Fibroblast of lung (primary cell): ENCODE measurements around the gene KRT39. TPM values are rescaled to one million over a fixed set of nuclear protein-coding genes. Genes with fewer than 3 reads are reported as not detected.

Source experiments
- DNase-seq, 2 donors: peaks; one replicate each; pipeline versions ENCODE4 v3.0.0 to v3.0.0-alpha.2; 2010; ENCODE audit warnings: low read depth in 2 of 2
- H2AFZ ChIP-seq: 2 replicates; pipeline ENCODE4 v1.5.1; 2012; ENCODE audit warnings: low read length, control low read depth, inconsistent platforms
- H3K27ac ChIP-seq: 2 replicates; pipeline ENCODE4 v1.5.1; 2011; ENCODE audit warnings: low read length, control low read depth; ENCODE audit not compliant: insufficient read depth
- H3K27me3 ChIP-seq: 2 replicates; pipeline ENCODE4 v1.5.1; 2011; ENCODE audit warnings: mild to moderate bottlenecking, low read length; ENCODE audit not compliant: control insufficient read depth, insufficient read depth
- H3K36me3 ChIP-seq: 2 replicates; pipeline ENCODE4 v1.5.1; 2011; ENCODE audit warnings: low read length; ENCODE audit not compliant: control insufficient read depth, insufficient read depth
- H3K4me1 ChIP-seq: 2 replicates; pipeline ENCODE4 v1.5.1; 2011; ENCODE audit warnings: low read length; ENCODE audit not compliant: control insufficient read depth, insufficient read depth; ENCODE audit errors: extremely low read depth
- H3K4me2 ChIP-seq: 2 replicates; pipeline ENCODE4 v1.5.1; 2011; ENCODE audit warnings: low read length, control low read depth; ENCODE audit not compliant: insufficient read depth; ENCODE audit errors: extremely low read depth
- H3K4me3 ChIP-seq, 4 experiments: fragments of 200-600 bp in 1 of 4; sonication (generic) in 1 of 4; replicated peaks in 1 of 4; 2 replicates each; pipeline ENCODE4 v1.5.1; 2011 to 2016; ENCODE audit warnings: low read length in 4 of 4, low read depth in 3 of 4, mild to moderate bottlenecking in 3 of 4, control low read depth in 2 of 4, inconsistent platforms in 1 of 4, mixed read lengths in 1 of 4; ENCODE audit not compliant: insufficient read depth in 1 of 4; ENCODE audit errors: control extremely low read depth in 1 of 4
- H3K79me2 ChIP-seq: 2 replicates; pipeline ENCODE4 v1.5.1; 2012; ENCODE audit warnings: mild to moderate bottlenecking, low read length, inconsistent platforms; ENCODE audit not compliant: control insufficient read depth, insufficient read depth
- H3K9ac ChIP-seq: 2 replicates; pipeline ENCODE4 v1.5.1; 2011; ENCODE audit warnings: mild to moderate bottlenecking, low read length, control low read depth; ENCODE audit not compliant: insufficient read depth
- H3K9me3 ChIP-seq: 2 replicates; pipeline ENCODE4 v1.5.1; 2012; ENCODE audit warnings: low read depth, low read length; ENCODE audit not compliant: control insufficient read depth, insufficient read depth
- H4K20me1 ChIP-seq: 2 replicates; pipeline ENCODE4 v1.5.1; 2011; ENCODE audit warnings: low read length; ENCODE audit not compliant: control insufficient read depth, insufficient read depth; ENCODE audit errors: extremely low read depth
- EZH2 ChIP-seq: IDR thresholded peaks from 2 replicates; pipeline ENCODE4 v1.5.1; 2012; ENCODE audit warnings: low read length, control low read depth, mild to moderate bottlenecking; ENCODE audit errors: missing control alignments
- polyA plus RNA-seq, 2 donors: library from polyadenylated mRNA; depleted of rRNA in 1 of 2; stranded (reverse) in 1 of 2; unstranded in 1 of 2; fragments of >200 nt; gene quantifications; 2 replicates each; pipeline ENCODE4 v1.2.1, GENCODE V29; 2011 to 2012; ENCODE audit warnings: missing spikeins in 1 of 2
- total RNA-seq: library from RNA; depleted of rRNA; stranded (reverse); fragments of >200 nt; gene quantifications from 2 replicates; pipeline ENCODE4 v1.2.1, GENCODE V29; 2014
- TF ChIP-seq, protein P1 (sequence below), 2 donors: IDR thresholded peaks in 1 of 2; conservative IDR thresholded peaks in 1 of 2; 1 replicate in 1 of 2; 2 replicates in 1 of 2; pipeline ENCODE4 v1.5.1; 2011 to 2012; ENCODE audit warnings: low read length in 2 of 2, control low read depth in 1 of 2, inconsistent platforms in 1 of 2, low read depth in 1 of 2, mild to moderate bottlenecking in 1 of 2

The KRT39 gene
- total and polyA plus RNA-seq, 2 donors (not counting 1 experiment from before 2014, with no cell fraction given): 0.22 to 0.33 TPM

GRCh38 chr17:41009936-41010335 is 43.2 kb upstream of the KRT39 start:
- no peak for DNase-seq
- TF ChIP-seq, protein P1, sequence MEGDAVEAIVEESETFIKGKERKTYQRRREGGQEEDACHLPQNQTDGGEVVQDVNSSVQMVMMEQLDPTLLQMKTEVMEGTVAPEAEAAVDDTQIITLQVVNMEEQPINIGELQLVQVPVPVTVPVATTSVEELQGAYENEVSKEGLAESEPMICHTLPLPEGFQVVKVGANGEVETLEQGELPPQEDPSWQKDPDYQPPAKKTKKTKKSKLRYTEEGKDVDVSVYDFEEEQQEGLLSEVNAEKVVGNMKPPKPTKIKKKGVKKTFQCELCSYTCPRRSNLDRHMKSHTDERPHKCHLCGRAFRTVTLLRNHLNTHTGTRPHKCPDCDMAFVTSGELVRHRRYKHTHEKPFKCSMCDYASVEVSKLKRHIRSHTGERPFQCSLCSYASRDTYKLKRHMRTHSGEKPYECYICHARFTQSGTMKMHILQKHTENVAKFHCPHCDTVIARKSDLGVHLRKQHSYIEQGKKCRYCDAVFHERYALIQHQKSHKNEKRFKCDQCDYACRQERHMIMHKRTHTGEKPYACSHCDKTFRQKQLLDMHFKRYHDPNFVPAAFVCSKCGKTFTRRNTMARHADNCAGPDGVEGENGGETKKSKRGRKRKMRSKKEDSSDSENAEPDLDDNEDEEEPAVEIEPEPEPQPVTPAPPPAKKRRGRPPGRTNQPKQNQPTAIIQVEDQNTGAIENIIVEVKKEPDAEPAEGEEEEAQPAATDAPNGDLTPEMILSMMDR (conservative IDR thresholded peaks at IDR 0.05 in 1 of 2, IDR thresholded peaks at IDR 0.05 in 1 of 2; ENCODE audit: low read depth in 1 of 2, low read length in 2 of 2): no peak
- no peak for TF ChIP-seq EZH2
- H3K4me2 ChIP-seq: no peak overlapping the region

GRCh38 chr17:41009301-41009760 is 42.6 kb upstream of the KRT39 start:
- Histone ChIP-seq H3K36me3 (no peaks in the 10 kb centered on the region), H3K9me3 (no peaks in the 10 kb centered on the region)
- TF ChIP-seq, protein P1 (conservative IDR thresholded peaks at IDR 0.05 in 1 of 2, IDR thresholded peaks at IDR 0.05 in 1 of 2; ENCODE audit: low read depth in 1 of 2, low read length in 2 of 2): no peak
- TF ChIP-seq EZH2: no peak

More at GRCh38 chr17:41009936-41010335, 43.2 kb upstream of the KRT39 start:
- no peak overlapping the region for H3K27ac ChIP-seq
- H3K4me1 ChIP-seq: peaks cover 2% of the 10 kb centered on the region
- no peak overlapping the region for H3K9ac ChIP-seq
- H3K36me3 ChIP-seq: no peaks in the 10 kb centered on the region
- no peak overlapping the region for H2AFZ ChIP-seq
- H3K79me2 ChIP-seq: no peaks in the 10 kb centered on the region
- no peaks in the 10 kb centered on the region for H3K9me3 ChIP-seq
- H4K20me1 ChIP-seq: no peaks in the 10 kb centered on the region
- no peak overlapping the region for H3K4me3 ChIP-seq
- no peaks in the 10 kb centered on the region for H3K27me3 ChIP-seq

DNA sequence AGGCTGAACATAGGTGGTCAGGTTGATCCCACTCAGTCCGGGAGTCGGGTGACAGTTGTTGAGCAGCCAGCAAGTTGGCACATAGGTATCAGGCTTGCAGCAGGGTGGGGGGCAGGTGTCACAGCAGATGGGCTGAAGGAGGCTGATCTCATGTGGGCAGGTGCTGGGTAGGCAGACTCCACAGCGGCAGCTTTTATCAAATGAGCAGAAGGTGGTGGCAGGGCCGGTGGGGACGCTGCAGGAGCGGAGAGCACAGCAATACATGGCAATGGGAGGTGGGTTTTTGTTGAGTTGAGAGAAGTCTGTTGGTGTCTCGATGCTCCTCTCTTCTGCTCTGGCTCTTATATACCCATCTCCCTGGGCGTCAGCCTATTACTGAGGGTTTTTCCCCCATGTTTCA is 42.1 kb upstream of the KRT39 start, which contains the start of gene KRTAP3-1:
TSS of gene KRTAP3-1 (minus strand) at position 318 of the 400 bp plus-strand sequence. CDS start at position 264, 54 bp downstream.
- H3K27me3 ChIP-seq: no peaks in the 10 kb centered on the region
- TF ChIP-seq, protein P1 (conservative IDR thresholded peaks at IDR 0.05 in 1 of 2, IDR thresholded peaks at IDR 0.05 in 1 of 2; ENCODE audit: low read depth in 1 of 2, low read length in 2 of 2): no peak
- TF ChIP-seq EZH2: no peak
- H3K36me3 ChIP-seq: no peaks in the 10 kb centered on the region
- H2AFZ ChIP-seq: no peak within 1 kb of the TSS
- H3K4me1 ChIP-seq: peaks cover 2% of the 10 kb centered on the region
- no peak within 1 kb of the TSS for H3K4me3 ChIP-seq
- no peak for DNase-seq
- no peaks in the 10 kb centered on the region for H4K20me1 ChIP-seq
- H3K4me2 ChIP-seq: no peak within 1 kb of the TSS
- no peaks in the 10 kb centered on the region for H3K9me3 ChIP-seq
- H3K79me2 ChIP-seq: no peaks in the 10 kb centered on the region
- H3K27ac ChIP-seq: no peak within 1 kb of the TSS
- no peak within 1 kb of the TSS for H3K9ac ChIP-seq

More at GRCh38 chr17:41009301-41009760, 42.6 kb upstream of the KRT39 start:
- no peaks in the 10 kb centered on the region for H3K27me3 ChIP-seq
- DNase-seq: no peak
- H3K9ac ChIP-seq: no peak overlapping the region
- H2AFZ ChIP-seq: no peak overlapping the region
- no peaks in the 10 kb centered on the region for H4K20me1 ChIP-seq
- no peak overlapping the region for H3K4me3 ChIP-seq
- H3K27ac ChIP-seq: no peak overlapping the region
- no peak overlapping the region for H3K4me2 ChIP-seq
- H3K4me1 ChIP-seq: peaks cover 2% of the 10 kb centered on the region
- no peaks in the 10 kb centered on the region for H3K79me2 ChIP-seq
